HG03342 (cell line): Measurements from ENCODE around the gene INPP5A.

Experiments
- ATAC-seq: cut with Tn5 transposase; IDR thresholded peaks from one replicate; pipeline ENCODE4 v1.9.1; 2021; ENCODE audit warnings: mild to moderate bottlenecking, moderate library complexity; ENCODE audit not compliant: unreplicated experiment

INPP5A gene

GRCh38 chr10:132624061-132624846, 86.7 kb downstream of the INPP5A start:
- ATAC-seq: no peak

- ATAC-seq: no peak
Observed at GRCh38 chr10:132624847-132625471, 87.4 kb downstream of the INPP5A start.

- ATAC-seq: no peak
Observed at GRCh38 chr10:132626019-132626760, 88.6 kb downstream of the INPP5A start.

- ATAC-seq: no peak
Observed at GRCh38 chr10:132626761-132627665, 89.4 kb downstream of the INPP5A start.

- no peak for ATAC-seq
Observed at GRCh38 chr10:132627666-132628531, 90.3 kb downstream of the INPP5A start.

- no peak for ATAC-seq
Observed at GRCh38 chr10:132628966-132629900, 91.6 kb downstream of the INPP5A start.

- no peak for ATAC-seq
Observed at GRCh38 chr10:132630156-132630555, 92.6 kb downstream of the INPP5A start.

GRCh38 chr10:132630666-132631337, 93.2 kb downstream of the INPP5A start:
- no peak for ATAC-seq

- no peak for ATAC-seq
Observed at GRCh38 chr10:132631338-132631735, 93.8 kb downstream of the INPP5A start.

GRCh38 chr10:132632091-132632561, 94.5 kb downstream of the INPP5A start:
- no peak for ATAC-seq

- no peak for ATAC-seq
Observed at GRCh38 chr10:132632851-132633684, 95.5 kb downstream of the INPP5A start.

GRCh38 chr10:132634241-132634946, 96.8 kb downstream of the INPP5A start:
- no peak for ATAC-seq

- no peak for ATAC-seq
Observed at GRCh38 chr10:132634947-132635271, 97.3 kb downstream of the INPP5A start.

GRCh38 chr10:132636358-132636757, 98.8 kb downstream of the INPP5A start:
- no peak for ATAC-seq

- ATAC-seq: peak; percentile 63
Observed at GRCh38 chr10:132637477-132638129, 100.0 kb downstream of the INPP5A start.

GRCh38 chr10:132638130-132638515, 100.5 kb downstream of the INPP5A start:
- ATAC-seq: no peak
